ENCODE measurements around the gene ARHGEF33.

Gene ARHGEF33

GRCh38 chr2:39022642-39023235 lies 133.1 kb downstream of the ARHGEF33 start:
- DNase-seq = no peak

- DNase-seq = no peak
Measured at GRCh38 chr2:39023649-39024048, 134.0 kb downstream of the ARHGEF33 start.

DNA sequence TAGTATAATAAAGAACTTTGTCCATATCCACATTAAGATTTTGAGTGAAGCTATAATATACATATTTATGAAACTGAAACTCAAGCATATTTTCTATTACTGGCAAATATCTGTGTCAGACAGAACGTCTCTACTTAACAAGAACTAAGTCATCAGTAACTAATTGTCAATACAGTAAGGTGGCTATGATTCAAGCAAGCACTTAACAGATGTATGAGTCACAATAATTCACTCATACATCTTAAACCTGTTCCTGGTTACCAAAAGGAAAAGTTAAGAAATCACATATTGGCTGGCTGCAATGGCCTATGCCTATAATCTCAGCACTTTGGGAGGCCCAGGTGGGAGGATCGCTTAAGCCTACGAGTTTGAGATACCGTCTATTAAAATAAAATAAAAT lies 135.2 kb downstream of the ARHGEF33 start:
- DNase-seq = peak; percentile 22
